ENCODE data around the gene CNTNAP1.
"Not testable (repeated sequence)": the region's sequence is repeated elsewhere in the genome, so short reads cannot be mapped to it uniquely, and the experiment has no call there.

CNTNAP1 gene

DNA sequence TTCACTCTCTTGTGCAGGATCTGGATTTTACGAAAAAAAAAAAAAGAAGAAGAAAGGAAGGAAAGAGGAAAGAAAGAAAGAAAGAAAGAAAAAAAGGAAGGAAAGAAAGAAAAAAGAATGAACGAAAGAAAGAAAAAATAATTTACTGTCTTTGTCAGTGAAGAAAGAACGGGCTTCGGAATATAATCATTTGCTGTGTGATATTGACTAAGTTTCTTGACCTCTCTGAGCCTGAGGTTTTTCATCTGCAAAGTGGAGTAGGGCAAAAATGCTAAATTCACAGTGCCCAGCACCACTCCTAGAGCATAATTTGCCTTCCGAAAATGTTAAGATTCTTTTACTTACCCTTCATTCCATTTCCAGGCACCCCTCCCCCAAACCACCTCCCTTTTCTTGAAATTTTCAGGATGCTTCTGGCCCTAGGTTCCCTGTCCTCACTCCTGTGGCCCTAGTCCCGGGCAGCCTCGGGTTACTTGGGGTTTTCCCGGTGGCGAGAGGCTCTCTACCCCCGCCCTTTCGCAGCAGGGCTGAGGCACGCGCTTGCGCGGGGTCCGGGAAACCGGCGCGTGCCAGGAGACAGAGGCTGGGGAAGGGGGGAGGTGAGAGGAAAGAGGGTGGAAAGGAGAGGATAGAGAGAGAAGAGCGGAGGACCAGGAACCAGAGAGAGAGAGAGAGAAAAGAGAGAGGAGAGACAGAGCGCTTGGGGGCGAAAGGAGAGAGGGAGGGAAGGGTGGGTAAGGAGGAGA lies at the start of gene CNTNAP1:
CNTNAP1 (plus strand) TSS at position 556 of the 746 bp plus-strand sequence. CDS start 299 bp downstream, outside the sequence.
- peak; percentile 89 for DNase-seq

GRCh38 chr17:42632949-42633444 lies 49.3 kb upstream of the CNTNAP1 start:
- DNase-seq = no peak

DNA sequence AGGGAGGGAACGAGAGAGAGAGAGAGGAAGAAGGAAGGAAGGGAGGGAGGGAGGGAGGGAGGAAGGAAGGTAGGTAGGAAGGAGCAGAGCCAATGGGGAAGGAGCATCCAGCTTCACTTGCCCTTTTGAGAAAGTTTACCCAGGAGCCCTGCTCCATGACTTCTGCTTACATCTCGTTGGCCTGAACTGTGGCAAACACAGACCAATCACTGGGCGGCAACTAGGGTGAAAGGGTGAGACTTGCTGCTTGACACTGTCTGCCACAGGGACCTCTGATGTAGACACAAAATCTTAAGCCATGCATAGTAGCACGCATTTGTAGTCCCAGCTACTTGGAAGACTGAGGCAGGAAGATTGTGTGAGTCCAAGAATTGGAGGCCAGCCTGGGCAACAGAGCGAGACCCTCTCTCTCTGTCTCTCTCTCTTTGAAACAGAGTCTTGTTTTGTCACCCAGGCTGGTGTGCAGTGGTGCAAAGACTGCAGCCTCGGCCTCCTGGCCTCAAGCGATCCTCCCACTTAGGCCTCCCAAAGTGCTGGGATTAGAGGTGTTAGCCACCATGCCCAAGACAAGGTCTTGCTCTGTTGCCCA lies 42.7 kb upstream of the CNTNAP1 start:
- no peak for DNase-seq

- no peak for DNase-seq
Measured at GRCh38 chr17:42640121-42640520, 42.2 kb upstream of the CNTNAP1 start.

DNA sequence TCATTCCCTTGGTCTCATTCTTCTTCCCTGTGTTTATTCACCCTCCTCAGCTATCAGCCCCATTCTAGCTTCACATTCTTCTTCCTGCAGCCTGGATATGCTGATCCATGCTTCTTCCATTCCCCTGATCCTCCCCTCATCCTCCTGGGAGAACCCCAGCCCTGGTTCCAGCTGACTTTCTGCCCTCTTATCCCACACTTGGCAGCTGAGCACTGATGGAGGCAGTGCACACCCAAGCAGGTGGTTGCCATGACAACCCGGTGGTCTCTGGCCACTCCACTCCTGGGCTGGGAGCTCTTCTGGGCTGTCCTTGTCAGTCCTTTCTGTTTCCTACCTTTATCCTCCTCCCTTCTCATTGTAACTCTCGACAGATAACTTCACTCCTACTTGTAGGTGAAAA lies 40.0 kb upstream of the CNTNAP1 start:
- DNase-seq = no peak

- DNase-seq = no peak
Measured at GRCh38 chr17:42647778-42648177, 34.6 kb upstream of the CNTNAP1 start.

- no peak for DNase-seq
Measured at GRCh38 chr17:42651392-42651791, 30.9 kb upstream of the CNTNAP1 start.

DNA sequence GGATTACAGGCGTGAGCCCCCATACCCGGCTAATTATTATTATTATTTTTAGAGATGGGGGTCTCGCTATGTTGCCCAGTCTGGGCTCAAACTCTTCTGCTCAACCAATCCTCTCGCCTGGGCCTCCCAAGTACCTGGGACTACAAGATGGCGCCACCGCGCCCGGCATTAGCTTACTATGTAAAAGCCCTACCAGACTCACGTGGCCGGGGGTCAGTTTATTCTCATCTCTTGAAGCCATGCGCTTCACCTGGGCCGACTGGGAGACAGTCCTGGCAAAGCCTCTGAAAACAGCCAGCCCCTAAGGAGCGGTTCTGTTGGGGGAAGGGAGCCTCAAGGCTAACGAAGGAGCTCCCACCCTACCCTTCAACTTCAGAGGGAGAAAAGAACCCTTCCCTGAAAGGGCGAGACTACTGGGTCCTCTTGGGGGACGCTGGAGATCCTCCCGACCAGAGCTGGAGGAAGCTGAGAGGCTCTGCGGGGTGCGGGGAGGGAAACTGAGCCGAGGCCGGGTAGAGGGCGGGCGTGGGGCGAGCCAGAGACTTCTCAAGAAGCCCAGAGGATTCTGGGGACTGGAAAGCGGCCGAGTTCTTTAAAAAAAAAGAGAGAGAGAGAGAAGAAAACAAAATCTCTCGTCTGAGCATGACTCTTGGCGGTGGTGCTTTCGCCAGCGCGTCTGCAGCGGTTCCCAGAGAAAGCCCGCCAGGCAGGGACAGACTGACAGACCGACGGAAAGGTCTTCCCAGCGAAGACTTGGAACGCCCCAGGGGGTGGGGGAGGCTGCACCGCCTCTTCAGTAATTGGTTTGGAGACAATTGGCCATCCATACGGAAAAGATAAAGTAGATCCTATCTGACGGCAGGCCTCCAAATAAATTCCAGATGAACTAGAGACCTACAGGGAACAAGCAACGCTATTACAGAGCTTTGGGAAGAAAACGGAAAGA lies 28.9 kb upstream of the CNTNAP1 start:
- peak; percentile 81 for DNase-seq

- DNase-seq = no peak
Measured at GRCh38 chr17:42655528-42655927, 26.8 kb upstream of the CNTNAP1 start.

DNA sequence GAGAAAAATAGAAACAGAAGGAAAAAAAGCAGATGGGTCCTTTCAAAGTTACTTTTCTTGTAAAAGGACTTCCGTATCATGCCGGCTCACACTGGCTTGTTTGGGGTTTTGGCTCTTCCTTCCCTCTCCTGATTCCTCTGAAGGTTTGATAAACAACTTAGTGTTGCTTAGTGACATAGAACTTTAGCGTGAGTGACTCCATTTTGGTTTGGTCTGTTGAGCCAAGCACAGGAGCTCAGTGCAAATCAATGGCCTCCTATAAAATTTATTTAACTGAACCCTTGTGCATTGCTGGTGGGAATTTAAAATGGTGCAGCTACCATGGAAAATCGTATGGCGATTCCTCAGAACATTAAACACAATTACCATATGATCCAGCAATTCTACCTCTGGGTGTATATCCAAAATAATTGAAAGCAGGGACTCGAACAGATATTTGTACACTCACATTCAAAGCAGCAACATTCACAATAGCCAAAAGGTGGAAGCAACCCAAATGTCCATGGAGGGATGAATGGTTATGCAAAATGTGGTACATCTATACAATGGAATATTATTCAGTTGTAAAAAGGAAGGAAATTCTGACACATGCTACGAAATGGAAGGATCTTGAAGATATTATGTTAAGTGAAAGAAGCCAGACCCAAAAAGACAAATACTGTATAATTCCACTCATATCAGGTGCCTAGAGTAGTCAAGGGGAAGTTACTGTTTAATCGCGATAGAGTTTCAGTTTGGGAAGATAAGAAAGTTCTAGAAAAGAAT lies 24.3 kb upstream of the CNTNAP1 start:
- DNase-seq = no peak

- DNase-seq = peak; percentile 93
Measured at GRCh38 chr17:42659079-42659931, 23.0 kb upstream of the CNTNAP1 start, which contains the start of gene TUBG2. Gene TUBG2, plus strand, starts transcription at chr17:42659284. Its CDS starts 220 bp downstream, at chr17:42659504.

DNA sequence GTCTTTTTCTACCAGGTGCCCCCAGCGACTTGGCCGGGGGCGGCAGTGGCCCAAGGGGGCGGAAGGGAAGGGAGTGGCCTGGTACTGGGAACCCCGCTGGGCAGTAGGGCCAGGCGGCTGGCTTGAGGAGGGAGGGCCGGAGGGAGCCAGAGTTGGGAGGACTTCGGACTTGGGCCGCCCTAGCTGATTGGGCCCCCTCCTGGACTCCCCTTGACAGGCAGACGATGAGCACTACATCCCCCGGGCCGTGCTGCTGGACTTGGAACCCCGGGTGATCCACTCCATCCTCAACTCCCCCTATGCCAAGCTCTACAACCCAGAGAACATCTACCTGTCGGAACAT lies 22.4 kb upstream of the CNTNAP1 start:
- not testable (repeated sequence) for DNase-seq

DNA sequence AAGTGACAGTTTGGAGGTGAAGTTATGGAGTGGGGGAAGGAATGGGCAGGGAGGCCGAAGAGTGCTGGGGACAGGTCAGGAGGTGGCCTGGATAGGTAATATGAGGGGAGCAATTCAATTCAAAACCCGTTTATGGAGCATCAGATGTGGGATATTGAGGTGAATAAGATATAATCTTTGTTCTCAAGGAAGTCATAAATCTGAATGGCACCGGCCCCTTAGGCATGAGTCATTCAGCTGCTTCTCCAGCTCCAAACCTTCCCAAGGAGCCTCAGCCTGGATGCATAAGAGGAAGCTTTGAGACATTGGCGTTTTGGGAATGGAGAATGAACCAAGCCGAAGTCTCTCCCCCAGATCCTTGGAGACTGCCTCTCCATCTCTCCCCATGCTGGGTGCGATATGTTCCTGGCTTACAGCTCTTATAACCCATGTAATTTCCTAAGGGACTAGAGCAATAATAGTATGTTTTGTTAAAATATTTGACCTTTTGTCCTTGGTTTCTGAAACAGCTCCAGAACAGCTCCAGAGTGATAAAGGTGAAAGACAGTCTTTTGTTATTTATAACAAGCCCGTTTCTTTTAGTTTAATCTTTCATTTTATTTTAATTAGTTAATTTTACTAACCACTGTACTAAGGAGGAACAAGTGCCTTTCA lies 21.5 kb upstream of the CNTNAP1 start:
- no peak for DNase-seq

GRCh38 chr17:42665581-42666001 lies 16.7 kb upstream of the CNTNAP1 start:
- no peak for DNase-seq

DNA sequence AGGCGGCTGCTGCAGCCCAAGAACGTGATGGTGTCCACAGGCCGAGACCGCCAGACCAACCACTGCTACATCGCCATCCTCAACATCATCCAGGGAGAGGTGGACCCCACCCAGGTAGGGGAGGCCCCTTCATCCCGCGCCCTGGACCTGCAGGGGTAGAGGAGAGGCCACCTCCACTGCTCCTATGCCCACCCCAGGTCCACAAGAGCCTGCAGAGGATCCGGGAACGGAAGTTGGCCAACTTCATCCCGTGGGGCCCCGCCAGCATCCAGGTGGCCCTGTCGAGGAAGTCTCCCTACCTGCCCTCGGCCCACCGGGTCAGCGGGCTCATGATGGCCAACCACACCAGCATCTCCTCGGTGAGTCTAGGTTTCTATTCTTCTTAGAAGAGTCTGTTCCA lies 16.2 kb upstream of the CNTNAP1 start:
- DNase-seq = not testable (repeated sequence)

GRCh38 chr17:42667088-42667951 lies 15.0 kb upstream of the CNTNAP1 start:
- no peak for DNase-seq

DNA sequence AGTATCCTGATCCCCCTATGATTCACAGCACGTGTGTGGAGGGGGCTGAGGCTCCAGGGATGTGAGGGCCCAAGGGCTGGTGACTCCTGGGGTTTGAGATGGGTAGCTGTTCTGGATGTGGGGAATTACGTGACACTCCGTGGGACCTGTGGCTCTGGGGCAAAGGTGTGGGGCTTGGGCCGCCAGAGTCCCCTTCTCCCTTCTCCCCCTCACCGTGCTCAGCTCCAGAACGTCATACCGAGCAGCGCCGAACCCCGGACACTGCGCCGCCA lies 12.7 kb upstream of the CNTNAP1 start:
- no peak for DNase-seq

GRCh38 chr17:42669977-42670788 lies 12.1 kb upstream of the CNTNAP1 start:
- DNase-seq = peak; percentile 44
